ENCODE measurements around the gene EPGN.

- TF ChIP-seq CTCF (conservative IDR thresholded peaks at IDR 0.05; ENCODE audit: low read length) (no peak), EZH2phosphoT487 (IDR thresholded peaks at IDR 0.05; ENCODE audit: borderline replicate concordance) (no peak)
Observed at GRCh38 chr4:74318276-74318675, 10.0 kb downstream of the EPGN start.
